ENCODE data around the gene ARHGAP11B.
"Not testable (repeated sequence)": the region's sequence is repeated elsewhere in the genome, so short reads cannot be mapped to it uniquely, and the experiment has no call there.

The ARHGAP11B gene

DNA sequence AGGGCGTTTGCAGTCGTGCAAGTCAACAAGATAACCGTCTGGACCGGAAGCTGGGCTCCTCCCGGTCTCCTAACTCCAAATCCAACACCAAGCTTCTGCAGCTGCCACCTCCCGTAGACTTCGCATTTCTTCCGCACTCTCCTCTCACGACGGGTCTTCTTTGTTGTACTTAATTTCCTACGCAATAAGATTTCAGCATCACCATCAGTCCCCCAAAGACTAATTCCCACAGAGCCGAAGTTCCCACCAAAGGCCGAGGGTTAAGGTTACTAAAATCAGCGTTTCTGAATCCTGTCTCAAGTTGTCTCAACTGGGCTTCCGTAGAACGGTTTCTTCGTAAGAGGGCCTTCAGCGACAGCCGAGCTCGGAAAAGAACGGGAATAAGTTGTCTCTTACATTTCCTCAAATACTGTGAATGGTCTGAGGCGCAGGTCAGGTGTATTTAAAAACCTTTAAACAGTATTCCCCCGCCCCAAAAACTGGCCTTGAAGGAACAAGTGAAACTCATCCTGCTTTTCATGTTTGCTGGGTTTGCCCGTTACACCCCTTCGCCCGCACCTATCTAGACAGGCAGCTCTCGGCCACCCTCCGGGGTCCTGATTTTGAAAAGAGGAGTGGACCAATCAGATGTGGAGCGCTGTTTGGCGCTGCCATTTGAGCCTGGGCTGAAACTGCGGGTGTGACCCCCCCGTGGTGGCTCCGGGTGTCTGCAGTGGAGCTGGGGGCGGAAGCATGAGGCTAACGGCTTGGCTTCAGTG is at the start of gene ARHGAP11B:
Gene ARHGAP11B, plus strand, starts transcription at position 693 of the 758 bp plus-strand sequence.
- peak; percentile 93 for DNase-seq (ENCODE audit: low spot score)

DNA sequence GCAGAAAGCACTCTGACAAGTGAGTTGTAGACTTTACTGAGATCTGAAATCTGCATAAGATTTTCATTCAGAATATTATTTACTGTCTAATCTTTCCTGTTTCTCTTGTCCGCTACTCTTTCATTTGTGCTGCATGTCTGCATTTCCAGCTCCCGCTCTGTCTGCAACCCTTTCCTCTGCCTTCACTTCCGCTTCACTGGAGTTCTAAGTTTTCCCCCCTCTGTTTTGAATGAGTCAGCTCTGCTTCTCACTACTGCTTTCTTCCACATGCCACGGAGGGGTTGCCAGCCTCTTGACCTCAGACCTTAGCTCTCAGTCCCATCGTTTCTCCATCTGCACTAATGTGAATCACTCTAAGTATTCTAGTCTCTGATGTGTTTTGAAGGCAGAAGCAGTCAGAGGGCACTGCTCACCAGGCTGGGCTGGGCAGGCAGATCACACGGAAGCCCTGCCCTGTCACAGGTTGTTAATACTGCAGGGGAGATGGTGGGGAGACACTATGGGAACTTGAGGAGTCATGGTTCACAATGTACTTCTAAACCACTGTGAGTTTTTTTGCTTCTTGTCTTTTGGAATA is 46.4 kb upstream of the ARHGAP11B start:
- not testable (repeated sequence) for DNase-seq (ENCODE audit: low spot score)

DNA sequence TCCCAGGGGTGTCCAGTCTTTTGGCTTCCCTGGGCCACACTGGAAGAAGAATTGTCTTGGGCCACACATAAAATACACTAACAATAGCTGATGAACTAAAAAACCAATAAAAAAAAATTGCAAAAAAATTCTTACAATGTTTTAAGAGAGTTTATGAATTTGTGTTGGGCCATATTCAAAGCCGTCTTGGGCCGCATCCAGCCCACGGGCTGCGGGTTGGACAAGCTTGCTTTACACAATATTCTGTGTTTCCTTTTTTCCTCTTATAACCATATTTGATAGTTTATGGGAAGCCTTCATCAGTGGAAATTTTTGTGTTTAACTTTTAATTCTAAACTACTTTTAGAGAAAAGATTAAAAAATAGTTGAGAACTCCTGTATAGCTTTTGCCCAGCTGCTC is 45.2 kb upstream of the ARHGAP11B start:
- DNase-seq (ENCODE audit: low spot score), result not testable (repeated sequence)

GRCh38 chr15:30598953-30599352 is 27.0 kb upstream of the ARHGAP11B start:
- DNase-seq (ENCODE audit: low spot score), result not testable (repeated sequence)

GRCh38 chr15:30603796-30604195 is 22.1 kb upstream of the ARHGAP11B start, which contains the start of gene GOLGA8H:
Gene GOLGA8H (plus strand): TSS chr15:30604028. CDS start chr15:30604126, 98 bp downstream.
- DNase-seq (ENCODE audit: low spot score), result not testable (repeated sequence)

- DNase-seq (ENCODE audit: low spot score), result not testable (repeated sequence)
Measured at GRCh38 chr15:30612271-30612670, 13.7 kb upstream of the ARHGAP11B start.

DNA sequence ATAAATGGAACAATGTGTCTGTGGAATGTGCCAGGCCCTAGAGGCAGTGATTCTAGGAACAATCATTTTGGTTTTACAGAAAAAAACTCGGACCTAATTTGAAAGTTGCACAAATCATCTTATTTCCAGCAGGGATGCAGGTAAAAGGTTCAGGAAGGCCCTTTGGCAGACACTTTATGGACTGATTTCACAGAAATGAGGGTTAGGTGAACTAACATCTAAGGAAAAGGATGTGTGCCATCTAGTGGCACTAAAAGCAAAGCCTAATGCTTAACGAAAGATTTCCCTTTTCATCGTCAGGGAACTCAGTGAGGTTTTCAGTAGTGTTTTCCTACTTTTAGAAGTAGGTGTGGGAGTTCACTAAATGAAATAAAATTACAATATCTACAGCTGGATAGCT is 4.6 kb upstream of the ARHGAP11B start:
- DNase-seq (ENCODE audit: low spot score), result not testable (repeated sequence)

GRCh38 chr15:30626194-30626565 is 252 bp downstream of the ARHGAP11B start:
- DNase-seq (ENCODE audit: low spot score), result not testable (repeated sequence)

DNA sequence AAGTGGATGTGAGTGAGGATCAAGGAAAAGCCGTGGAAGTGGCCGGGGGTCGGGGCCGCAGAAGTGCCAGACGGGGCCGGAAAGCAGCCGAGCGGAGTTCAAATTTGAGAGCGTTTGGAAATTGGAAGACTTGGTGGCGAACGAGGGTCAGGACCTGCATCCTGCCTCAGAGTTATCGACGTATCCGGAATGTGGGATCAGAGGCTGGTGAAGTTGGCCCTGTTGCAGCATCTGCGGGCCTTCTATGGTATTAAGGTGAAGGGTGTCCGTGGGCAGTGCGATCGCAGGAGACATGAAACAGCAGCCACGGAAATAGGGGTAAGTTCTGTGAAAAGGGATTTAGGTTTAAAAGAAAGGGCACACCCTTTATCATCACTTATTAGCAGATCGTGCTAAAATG is 704 bp downstream of the ARHGAP11B start:
- not testable (repeated sequence) for DNase-seq (ENCODE audit: low spot score)

GRCh38 chr15:30650012-30650929 is 24.3 kb downstream of the ARHGAP11B start:
- no peak for DNase-seq (ENCODE audit: low spot score)

DNA sequence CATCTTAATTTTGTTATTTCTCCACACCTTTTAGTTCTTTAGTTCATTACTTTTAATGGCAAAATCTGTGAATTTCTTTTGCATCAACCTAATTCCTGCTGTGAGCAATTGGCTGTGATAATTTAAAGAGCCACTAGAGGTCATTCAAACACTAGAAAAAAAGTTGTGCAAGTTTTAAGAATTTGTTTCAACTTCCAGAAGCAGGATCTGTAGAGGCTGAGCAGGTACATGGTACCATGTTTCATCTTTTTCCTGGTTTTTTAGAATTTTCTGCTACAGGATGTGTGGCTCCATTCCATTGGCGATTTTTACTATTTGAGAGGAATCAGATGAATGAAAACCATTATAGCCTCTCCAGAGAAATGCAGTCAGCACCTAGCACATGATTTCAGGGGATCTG is 35.2 kb downstream of the ARHGAP11B start:
- not testable (repeated sequence) for DNase-seq (ENCODE audit: low spot score)

GRCh38 chr15:30669621-30670020 is 43.7 kb downstream of the ARHGAP11B start:
- DNase-seq (ENCODE audit: low spot score), result not testable (repeated sequence)

GRCh38 chr15:30670056-30670455 is 44.1 kb downstream of the ARHGAP11B start:
- no peak for DNase-seq (ENCODE audit: low spot score)

DNA sequence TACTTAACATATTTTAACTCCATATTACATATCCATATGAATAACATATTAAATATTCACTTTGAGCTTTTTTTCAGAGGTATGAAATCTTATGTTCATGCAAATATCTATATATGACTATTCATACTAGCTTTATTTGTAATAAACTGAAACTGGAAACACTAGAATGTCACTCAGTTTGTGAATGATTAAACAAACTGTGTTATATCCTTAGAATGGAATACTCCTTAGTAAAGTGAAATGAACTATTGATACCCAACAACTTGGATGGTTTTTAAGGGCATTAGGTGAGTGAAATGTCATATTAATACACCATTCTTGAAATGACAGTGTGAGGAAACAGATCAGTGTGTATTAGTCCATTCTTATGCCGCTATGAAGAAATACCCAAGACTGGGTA is 45.4 kb downstream of the ARHGAP11B start:
- DNase-seq (ENCODE audit: low spot score), result no peak

- no peak for DNase-seq (ENCODE audit: low spot score)
Measured at GRCh38 chr15:30675126-30675525, 49.2 kb downstream of the ARHGAP11B start.

DNA sequence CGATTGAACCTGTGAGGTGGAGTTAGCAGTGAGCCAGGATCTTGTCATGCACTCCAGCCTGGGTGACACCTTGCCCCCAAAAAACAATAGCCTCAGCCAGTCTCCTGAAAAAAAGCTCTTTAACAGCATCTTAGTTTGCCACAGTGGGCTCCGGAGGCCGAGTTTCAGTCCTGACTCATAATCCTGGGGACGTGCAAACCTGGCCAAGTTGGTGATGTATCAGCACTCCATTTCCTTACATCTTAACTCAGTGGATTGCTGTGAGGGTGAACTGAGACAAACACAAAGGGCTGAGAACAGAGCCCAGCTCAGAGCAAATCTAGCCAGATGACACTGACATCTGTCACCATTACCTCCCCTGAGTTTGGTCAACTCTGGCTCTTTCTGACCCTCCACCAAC is 50.0 kb downstream of the ARHGAP11B start:
- not testable (repeated sequence) for DNase-seq (ENCODE audit: low spot score)

- DNase-seq (ENCODE audit: low spot score), result not testable (repeated sequence)
Measured at GRCh38 chr15:30680997-30681396, 55.1 kb downstream of the ARHGAP11B start.

- not testable (repeated sequence) for DNase-seq (ENCODE audit: low spot score)
Measured at GRCh38 chr15:30685709-30686285, 59.9 kb downstream of the ARHGAP11B start.

DNA sequence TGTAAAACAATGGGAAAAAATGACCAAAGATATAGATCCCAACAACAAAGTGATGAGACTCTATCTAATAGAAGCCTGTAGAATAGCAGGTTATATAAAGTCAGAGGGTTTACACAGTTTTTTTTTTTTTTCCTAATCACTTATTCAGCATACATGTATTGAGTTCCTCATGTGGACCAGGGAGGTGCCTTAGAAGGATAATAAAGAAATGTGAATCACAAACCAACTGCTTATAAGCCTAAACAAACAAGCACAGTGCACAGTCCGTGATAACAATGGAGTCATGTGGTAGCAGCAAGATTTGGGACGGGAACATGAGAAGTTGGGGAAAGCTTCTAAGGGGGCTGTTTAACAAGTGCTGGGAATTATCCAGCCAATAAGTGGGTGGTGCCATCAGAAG is 60.7 kb downstream of the ARHGAP11B start:
- DNase-seq (ENCODE audit: low spot score), result not testable (repeated sequence)
